HepG2 (cell line): ENCODE measurements around the gene MGA. TPM values are rescaled to one million over a fixed set of nuclear protein-coding genes. Genes with fewer than 3 reads are reported as not detected.

Source experiments
- ATAC-seq: fragments of 200-7000 bp; cut with Tn5 transposase; 3 replicates; pipeline ENCODE4 v1.9.1; 2020; ENCODE audit warnings: mild to moderate bottlenecking, moderate library complexity
- BruUV-seq: library from RNA; stranded (reverse); fragments of 400-500 nt; replicated peaks from 2 replicates; lab custom pipeline; 2021; lab: Mats Ljungman, UMichigan
- CTCF ChIA-PET: fragments of 300-600 bp; formaldehyde crosslinking; extraction: SDS; loops from one replicate; lab custom pipeline; 2021; ENCODE audit warnings: low total read pairs, inconsistent platforms, low intra/inter-chr PET ratio; lab: Yijun Ruan, JAX
- POLR2A ChIA-PET: fragments of 350-600 bp; sonication (Branson Sonifier 250); formaldehyde crosslinking; loops from one replicate; lab custom pipeline; 2020; ENCODE audit warnings: antibody characterized with exemption, inconsistent platforms; lab: Yijun Ruan, JAX
- DNase-seq: peaks from one replicate; pipeline ENCODE4 v3.0.0-alpha.2; 2015; ENCODE audit warnings: low spot score
- FAIRE-seq: peaks from 3 replicates; lab custom pipeline; 2011; peaks lifted over from hg19 to GRCh38; lab: Jason Lieb, UNC
- H2AFZ ChIP-seq: one replicate; pipeline ENCODE4 v1.6.1; 2011; ENCODE audit warnings: low read length, inconsistent platforms
- H3K27ac ChIP-seq: fragments of 300-600 bp; 3 replicates; pipeline ENCODE4 v1.8.0; 2011; ENCODE audit warnings: mixed run types, mild to moderate bottlenecking, mixed read lengths, low read length, inconsistent platforms; ENCODE audit not compliant: insufficient read depth; ENCODE audit errors: extremely low read length
- H3K27me3 ChIP-seq, 2 experiments: fragments of 200-600 bp in 1 of 2; 2 replicates in 1 of 2; 3 replicates in 1 of 2; pipeline versions ENCODE4 v1.6.0 to v1.8.0; 2011; ENCODE audit warnings: low read length in 2 of 2, mild to moderate bottlenecking in 2 of 2, moderate library complexity in 2 of 2, inconsistent platforms in 1 of 2; ENCODE audit not compliant: insufficient read depth in 2 of 2, control insufficient read depth in 1 of 2
- H3K36me3 ChIP-seq, 2 experiments: fragments of 200-600 bp in 1 of 2; replicated peaks in 1 of 2; 2 replicates in 1 of 2; 3 replicates in 1 of 2; pipeline versions ENCODE4 v1.5.1 to v1.8.0; 2011; ENCODE audit warnings: low read length in 2 of 2, inconsistent platforms in 1 of 2; ENCODE audit not compliant: insufficient read depth in 2 of 2, control insufficient read depth in 1 of 2
- H3K4me1 ChIP-seq: 2 replicates; pipeline ENCODE4 v1.5.1; 2012; ENCODE audit warnings: low read length, inconsistent platforms; ENCODE audit not compliant: insufficient read depth
- H3K4me2 ChIP-seq: 2 replicates; pipeline ENCODE4 v1.6.0; 2011; ENCODE audit warnings: low read depth, low read length, inconsistent platforms
- H3K4me3 ChIP-seq, 3 experiments: fragments of 200-600 bp in 1 of 3; sonication (generic), shearing (Covaris generic) in 1 of 3; replicated peaks in 1 of 3; 2 replicates each; pipeline ENCODE4 v1.5.1; 2011 to 2016; ENCODE audit warnings: low read length in 3 of 3, inconsistent platforms in 2 of 3, low read depth in 2 of 3, mild to moderate bottlenecking in 2 of 3, control low read depth in 1 of 3, mixed read lengths in 1 of 3; ENCODE audit not compliant: insufficient read depth in 1 of 3
- H3K79me2 ChIP-seq: one replicate; pipeline ENCODE4 v1.6.1; 2011; ENCODE audit warnings: low read length, inconsistent platforms; ENCODE audit not compliant: insufficient read depth
- H3K9ac ChIP-seq: 2 replicates; pipeline ENCODE4 v1.6.0; 2011; ENCODE audit warnings: mild to moderate bottlenecking, low read depth, low read length, inconsistent platforms; ENCODE audit not compliant: insufficient read depth
- H3K9me3 ChIP-seq: 2 replicates; pipeline ENCODE4 v1.5.1; 2012; ENCODE audit warnings: mild to moderate bottlenecking, low read length
- H4K20me1 ChIP-seq: 2 replicates; pipeline ENCODE4 v1.6.0; 2011; ENCODE audit warnings: inconsistent platforms, mild to moderate bottlenecking, low read length, moderate library complexity; ENCODE audit not compliant: insufficient read depth
- ETV5 ChIP-seq: IDR thresholded peaks from 2 replicates; pipeline ENCODE4 v1.6.1; 2018; ENCODE audit warnings: missing biosample characterization, missing genetic modification reagents, inconsistent platforms, borderline replicate concordance
- HNF1A ChIP-seq, 2 experiments: sonication (generic) in 1 of 2; formaldehyde crosslinking in 1 of 2; IDR thresholded peaks; 2 replicates each; pipeline versions ENCODE4 v1.4.0 to v1.6.1; 2016 to 2020; ENCODE audit warnings: borderline replicate concordance in 1 of 2, low read depth in 1 of 2, mild to moderate bottlenecking in 1 of 2, missing genetic modification reagents in 1 of 2
- HNRNPK ChIP-seq: fragments of 200-400 bp; formaldehyde crosslinking; IDR thresholded peaks from 2 replicates; pipeline ENCODE4 v1.6.1; 2018; ENCODE audit warnings: low read length, low read depth, moderate library complexity, mild to moderate bottlenecking; ENCODE audit not compliant: poor library complexity, severe bottlenecking
- XRCC5 ChIP-seq: fragments of 200-400 bp; formaldehyde crosslinking; optimal IDR thresholded peaks from 2 replicates; pipeline ENCODE3; 2017; ENCODE audit warnings: mild to moderate bottlenecking, low read length
- ZNF224 ChIP-seq: sonication (generic); formaldehyde crosslinking; IDR thresholded peaks from 2 replicates; pipeline ENCODE4 v1.5.0; 2020; ENCODE audit warnings: mild to moderate bottlenecking, missing genetic modification reagents
- ZNF580 ChIP-seq: IDR thresholded peaks from 2 replicates; pipeline ENCODE4 v1.6.1; 2016; ENCODE audit warnings: low read depth, borderline replicate concordance
- WGBS: methylation state at CpG from one replicate; pipeline ENCODE4 v1.1.6; 2017; ENCODE audit warnings: low lambda C conversion rate; 5-methylcytosine and 5-hydroxymethylcytosine counted together
- in situ Hi-C: cut with HindIII; loops from 2 replicates; pipeline ENCODE4 v1.10.0; 2017; ENCODE audit warnings: low pct_unique_long_range_greater_than_20kb; ENCODE audit not compliant: extremely low pct_ligation_motif_present
- intact Hi-C: fragments of 100-400 bp; cut with micrococcal nuclease; formaldehyde crosslinking; loops from one replicate; pipeline ENCODE4 v1.10.0; 2022; ENCODE audit not compliant: unreplicated experiment
- polyA plus RNA-seq, 8 experiments: library from polyadenylated mRNA; depleted of rRNA in 3 of 8; stranded (reverse) in 7 of 8; unstranded in 1 of 8; fragments of >200 nt; fragmentation: Illumina TruSeq in 4 of 8; extraction: Trizol in 4 of 8; gene quantifications; 2 replicates each; pipeline versions ENCODE4 v1.2.1 to v1.2.3, GENCODE V29; 2011 to 2016; ENCODE audit warnings: low read depth in 4 of 8, missing spikeins in 1 of 8, mixed read lengths in 1 of 8; ENCODE audit not compliant: insufficient read depth in 1 of 8
- total RNA-seq, 5 experiments: library from RNA; depleted of rRNA; stranded (reverse); fragments of >200 nt; fragmentation: Illumina TruSeq; extraction: Trizol; gene quantifications; 2 replicates each; pipeline ENCODE4 v1.2.3, GENCODE V29; 2016; ENCODE audit warnings: low read depth in 1 of 5

The MGA gene
- total and polyA plus RNA-seq, 2 of the 13 experiments (the other 11 are each of a cell fraction or from before 2014, with no cell fraction given) = 5.3 to 59.0 TPM

DNA sequence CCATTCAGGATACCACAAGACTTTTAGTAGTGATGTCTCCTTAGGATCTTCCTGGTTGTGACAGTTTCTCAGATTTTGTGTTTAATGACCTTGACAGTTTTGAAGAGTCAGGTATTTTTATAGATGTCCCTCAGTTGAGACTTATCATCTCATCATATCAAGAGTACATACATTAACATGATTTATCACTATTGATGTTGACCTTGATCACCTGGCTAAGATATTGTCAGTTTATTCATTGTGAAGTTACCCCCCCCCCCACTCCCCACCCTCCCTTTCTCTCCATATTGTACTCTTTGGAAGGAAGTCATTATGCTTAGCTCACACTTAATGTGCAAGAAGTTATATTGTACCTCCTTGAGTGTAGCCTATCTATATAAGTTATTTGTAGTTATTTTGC lies 42.9 kb downstream of the MGA start:
- DNase-seq = no peak
- Histone ChIP-seq H3K4me2 (no peak overlapping the region), H3K4me1 (peaks cover 6% of the 10 kb centered on the region; the same call in 1 of the 2 replicates), H3K9ac (no peak overlapping the region), H3K79me2 (peaks cover 16% of the 10 kb centered on the region), H3K4me3 (no peak overlapping the region), H3K27me3 (no peaks in the 10 kb centered on the region), H3K27ac (no peak overlapping the region), H4K20me1 (no peaks in the 10 kb centered on the region), H2AFZ (no peak overlapping the region), H3K36me3 (peaks cover 2 to 49% of the 10 kb centered on the region in 2 experiments; a peak in 4 of 5 replicates), H3K9me3 (no peaks in the 10 kb centered on the region)
- POLR2A ChIA-PET = no interaction called here
- BruUV-seq = no TSS peak
- no peak for FAIRE-seq
- ATAC-seq = no peak
- in situ Hi-C loops (no loop called here), intact Hi-C loops (no loop called here)
- CTCF ChIA-PET = no interaction called here
- TF ChIP-seq XRCC5 = no peak
- TF ChIP-seq ZNF224 (CRISPR knock-in tag) = no peak
- peak; percentile 70 for TF ChIP-seq HNRNPK

DNA sequence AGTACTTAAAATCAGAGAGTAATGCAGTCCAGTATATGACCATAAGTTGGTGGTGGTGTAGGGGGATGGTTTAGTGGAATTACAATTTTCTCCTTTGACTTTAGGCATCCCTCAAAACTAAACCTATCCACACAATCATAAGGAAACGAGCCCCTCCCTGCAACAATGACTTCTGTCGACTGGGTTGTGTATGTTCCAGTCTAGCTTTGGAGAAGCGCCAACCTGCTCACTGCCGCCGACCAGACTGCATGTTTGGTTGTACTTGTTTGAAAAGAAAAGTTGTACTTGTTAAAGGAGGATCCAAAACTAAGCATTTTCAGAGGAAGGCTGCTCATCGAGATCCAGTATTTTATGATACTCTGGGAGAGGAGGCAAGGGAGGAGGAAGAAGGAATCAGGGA lies 52.8 kb downstream of the MGA start:
- CTCF ChIA-PET = no interaction called here
- H3K9me3 ChIP-seq = no peaks in the 10 kb centered on the region
- in situ Hi-C loops (no loop called here), intact Hi-C loops (no loop called here)
- no peaks in the 10 kb centered on the region for H3K79me2 ChIP-seq
- ATAC-seq (no peak), FAIRE-seq (no peak), DNase-seq (no peak)
- H3K27me3 ChIP-seq = no peaks in the 10 kb centered on the region
- H3K27ac ChIP-seq = no peak overlapping the region
- POLR2A ChIA-PET = interaction anchor here (0.9 kb wide), 1 partner anchor 8 kb away, joined by 3 read pairs; no protein-coding TSS in a partner anchor
- H3K4me3 ChIP-seq = no peak overlapping the region
- no peak overlapping the region for H2AFZ ChIP-seq
- no peaks in the 10 kb centered on the region for H4K20me1 ChIP-seq
- 96% methylated on average over 6 of the region's 6 CpGs for WGBS
- no TSS peak for BruUV-seq
- no peak overlapping the region for H3K4me2 ChIP-seq
- H3K36me3 ChIP-seq = peaks cover 11 to 54% of the 10 kb centered on the region in 2 experiments
- no peaks in the 10 kb centered on the region for H3K4me1 ChIP-seq
- no peak overlapping the region for H3K9ac ChIP-seq
- TF ChIP-seq ETV5 (no peak), HNF1A (IDR thresholded peaks at IDR 0.05; ENCODE audit: low read depth) (no peak), HNF1A (CRISPR knock-in tag; IDR thresholded peaks at IDR 0.05; ENCODE audit: borderline replicate concordance) (no peak), ZNF580 (CRISPR knock-in tag) (no peak)
